HepG2 (cell line): ENCODE data around the gene TOX2.

Source experiments
- ATF1 ChIP-seq: IDR thresholded peaks from 2 replicates; pipeline ENCODE4 v1.6.1; 2016; ENCODE audit warnings: mild to moderate bottlenecking, control low read depth
- CTCF ChIP-seq: sonication (generic); formaldehyde crosslinking; IDR thresholded peaks from 2 replicates; pipeline ENCODE4 v1.5.0; 2020; ENCODE audit warnings: mild to moderate bottlenecking, missing genetic modification reagents, moderate library complexity
- EP300 ChIP-seq, 3 experiments: sonication (generic) in 1 of 3; formaldehyde crosslinking in 1 of 3; IDR thresholded peaks; 2 replicates each; pipeline versions ENCODE4 v1.5.1 to v1.6.1; 2011 to 2020; ENCODE audit warnings: low read depth in 2 of 3, low read length in 2 of 3, borderline replicate concordance in 1 of 3, improper control_type of control experiment in 1 of 3, mild to moderate bottlenecking in 1 of 3, missing genetic modification reagents in 1 of 3, moderate library complexity in 1 of 3
- KDM5B ChIP-seq: sonication (generic); formaldehyde crosslinking; IDR thresholded peaks from 2 replicates; pipeline ENCODE4 v1.4.0; 2020; ENCODE audit warnings: missing genetic modification reagents, mild to moderate bottlenecking, borderline replicate concordance
- REPIN1 ChIP-seq: sonication (generic); formaldehyde crosslinking; IDR thresholded peaks from 2 replicates; pipeline ENCODE4 v1.8.0; 2022; ENCODE audit warnings: missing genetic modification reagents, low read depth, mild to moderate bottlenecking, borderline replicate concordance
- RFX1 ChIP-seq: fragments of 450-650 bp; IDR thresholded peaks from 2 replicates; pipeline ENCODE4 v1.6.1; 2017

- no peak for TF ChIP-seq KDM5B (CRISPR knock-in tag)
- no peak for TF ChIP-seq EP300 (IDR thresholded peaks at IDR 0.05; ENCODE audit: low read depth in 2 of 2, low read length in 2 of 2)
- TF ChIP-seq EP300 (CRISPR knock-in tag; IDR thresholded peaks at IDR 0.05; ENCODE audit: borderline replicate concordance): no peak
- TF ChIP-seq RFX1: no peak
- TF ChIP-seq ATF1 (CRISPR knock-in tag): no peak
- TF ChIP-seq CTCF (CRISPR knock-in tag): no peak
- TF ChIP-seq REPIN1: no peak
These were observed 104.4 kb downstream of the TOX2 start for GRCh38 chr20:44018942-44019637.
